Smooth muscle cell of the coronary artery (primary cell): Measurements from ENCODE around the gene PDILT. TPM values are rescaled to one million over a fixed set of nuclear protein-coding genes. Genes with fewer than 3 reads are reported as not detected.

ENCODE experiments used
- total RNA-seq: library from RNA; depleted of rRNA; stranded (reverse); fragments of >200 nt; gene quantifications from 2 replicates; pipeline ENCODE4 v1.2.3, GENCODE V29; 2014; ENCODE audit warnings: low replicate concordance

PDILT gene
- not detected in 2 replicates for total RNA-seq

GRCh38 chr16:20404637-20405036 lies at the start of gene PDILT:
Gene PDILT, minus strand, starts transcription at chr16:20404737. Its CDS starts 5,437 bp downstream, at chr16:20399300.

GRCh38 chr16:20451364-20451763 lies 46.8 kb upstream of the PDILT start, which contains the start of gene ACSM2A:
Gene ACSM2A, plus strand, starts transcription at chr16:20451521. Its CDS starts 8,594 bp downstream, at chr16:20460115.

GRCh38 chr16:20409398-20410120 lies 5.0 kb upstream of the PDILT start, which contains the start of gene ACSM5:
Gene ACSM5, plus strand, starts transcription at chr16:20409534. Its CDS starts 1,951 bp downstream, at chr16:20411485.

GRCh38 chr16:20352615-20353014 lies 51.9 kb downstream of the PDILT start, which contains the start of gene UMOD:
Gene UMOD, minus strand, starts transcription at chr16:20352715. Its CDS starts 1,978 bp downstream, at chr16:20350737.

GRCh38 chr16:20327444-20328041 lies 77.0 kb downstream of the PDILT start, which contains the start of gene GP2:
Gene GP2, minus strand, starts transcription at chr16:20327513. Its CDS starts 1,082 bp downstream, at chr16:20326431.

Other genes starting within 250 kb of the PDILT start
- not detected in 2 replicates for gene GP2, start 77.2 kb downstream of the PDILT start, total RNA-seq
- not detected in 2 replicates for gene UMOD, start 52.0 kb downstream of the PDILT start, total RNA-seq
- gene ACSM5, start 4.8 kb upstream of the PDILT start, total RNA-seq, result not detected in 2 replicates
- not detected in 2 replicates for gene ACSM2A, start 46.8 kb upstream of the PDILT start, total RNA-seq
- gene ACSM2B, start 171.6 kb upstream of the PDILT start, total RNA-seq, result not detected in 2 replicates